ENCODE data around the gene COP1. TPM values are rescaled to one million over a fixed set of nuclear protein-coding genes. Genes with fewer than 3 reads are reported as not detected.

The COP1 gene
- total RNA-seq, 1 donor from 2014 or later, result 22.8 TPM

DNA sequence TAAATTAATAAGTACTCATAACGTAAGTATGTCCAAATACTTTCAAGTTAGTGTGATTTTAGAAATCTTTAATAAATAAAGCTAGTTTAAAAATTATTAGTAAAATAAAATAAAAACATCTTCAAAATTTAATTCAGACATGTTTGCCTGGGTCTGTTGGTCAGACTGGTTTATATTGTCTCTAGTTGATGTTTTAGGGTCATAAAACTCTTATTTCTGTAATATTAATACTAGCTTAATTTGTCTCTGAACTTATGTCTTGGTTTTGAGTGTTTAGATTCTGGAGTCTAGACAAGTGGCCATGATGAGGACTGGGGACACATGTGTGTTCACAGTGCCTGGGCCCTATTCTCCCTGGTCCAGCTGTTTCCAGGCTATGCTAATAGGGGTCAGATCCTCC is 279.1 kb downstream of the COP1 start:
- intact Hi-C loops (cut with DNase I), result no loop called here
- no peak for DNase-seq (ENCODE audit: low spot score)

DNA sequence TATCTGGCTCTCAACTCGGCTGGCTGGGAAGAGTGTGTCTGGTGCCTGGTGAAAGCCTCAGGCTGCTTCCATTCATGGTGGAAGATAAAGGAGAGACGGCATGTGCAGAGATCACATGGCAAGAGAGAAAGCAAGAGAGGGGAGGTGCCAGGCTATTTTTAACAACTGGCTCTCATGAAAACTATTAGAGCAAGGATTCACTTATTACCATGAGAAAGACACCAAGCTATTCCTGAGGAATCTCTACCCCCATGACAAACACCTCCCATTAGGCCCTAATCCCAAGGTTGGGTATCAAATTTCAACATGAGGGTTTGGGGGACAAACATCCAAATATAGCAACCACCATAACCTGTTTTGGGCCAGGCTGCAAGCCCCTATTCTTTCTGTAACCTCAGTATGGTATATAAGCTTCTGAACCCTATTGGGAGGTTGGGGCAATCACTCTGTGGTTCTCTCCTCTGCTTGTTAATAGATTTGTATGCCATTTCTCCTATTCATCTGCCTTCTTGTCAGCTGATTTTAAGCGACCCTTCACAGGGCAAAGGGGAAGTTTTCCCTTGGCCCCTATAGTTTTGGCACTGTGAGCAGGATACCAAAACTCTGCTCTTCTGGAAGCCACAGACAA is 284.7 kb downstream of the COP1 start:
- DNase-seq (ENCODE audit: low spot score), result no peak
- intact Hi-C loops (cut with DNase I), result no loop called here

DNA sequence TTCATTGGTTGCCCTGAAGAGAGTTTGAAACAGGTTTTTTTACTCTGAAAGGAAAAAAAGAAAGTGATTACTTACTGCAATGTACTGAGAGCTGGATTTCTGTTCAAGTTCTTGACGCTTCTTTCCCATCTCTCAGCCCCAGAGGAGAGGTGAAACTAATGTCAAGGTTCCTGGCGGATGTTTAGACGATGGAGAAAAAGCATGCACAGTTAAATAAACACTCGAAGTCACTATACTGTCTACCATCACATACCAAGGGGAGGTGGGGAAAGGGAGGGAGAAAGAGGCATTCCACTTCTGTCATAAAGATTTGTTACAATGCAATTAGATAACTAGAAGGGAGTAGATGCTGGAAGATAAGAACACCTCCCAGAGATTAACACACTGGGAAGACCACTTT is 286.7 kb downstream of the COP1 start:
- intact Hi-C loops (cut with DNase I), result no loop called here
- no peak for DNase-seq (ENCODE audit: low spot score)

DNA sequence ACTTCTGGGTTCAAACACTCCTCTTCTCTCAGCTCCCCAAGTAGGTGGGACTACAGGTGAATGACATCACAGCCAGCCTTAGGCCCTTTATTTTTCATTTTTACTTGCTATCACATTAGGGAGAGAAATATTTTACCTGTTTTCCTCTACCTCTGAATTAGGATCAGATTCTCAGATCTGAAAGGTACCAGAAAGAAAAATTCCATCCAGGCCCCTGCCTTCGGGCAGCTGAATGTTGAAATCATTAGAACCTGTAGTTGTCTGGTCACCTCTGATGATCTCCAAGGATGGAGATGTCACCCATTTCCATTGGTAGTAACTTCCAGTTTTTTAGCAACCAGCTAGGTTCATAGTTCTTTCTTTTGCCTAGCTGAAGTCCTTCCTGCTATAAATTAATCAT is 288.1 kb downstream of the COP1 start:
- no peak for DNase-seq (ENCODE audit: low spot score)
- intact Hi-C loops (cut with DNase I), result no loop called here

DNA sequence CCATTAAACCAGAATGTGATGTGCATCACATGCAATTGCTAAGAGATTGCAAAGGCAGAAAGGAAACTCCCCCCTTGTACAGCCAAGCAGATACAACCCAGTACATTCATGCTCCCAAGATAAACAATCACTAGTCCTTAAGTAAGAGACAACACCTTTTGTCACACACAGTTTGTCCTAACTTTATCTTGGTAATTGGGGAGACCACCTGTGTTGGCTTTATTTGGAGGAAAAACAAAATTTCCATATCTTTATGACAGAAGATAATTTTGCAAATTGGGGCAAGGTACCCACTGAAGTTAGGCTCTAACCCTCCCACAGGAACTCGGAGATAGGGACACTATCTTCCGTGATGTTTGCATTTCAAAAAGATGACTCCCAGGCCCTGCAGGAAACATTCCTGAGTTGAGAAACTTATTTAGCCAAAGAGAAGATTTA is 288.7 kb downstream of the COP1 start:
- intact Hi-C loops (cut with DNase I), result no loop called here
- DNase-seq (ENCODE audit: low spot score), result no peak

DNA sequence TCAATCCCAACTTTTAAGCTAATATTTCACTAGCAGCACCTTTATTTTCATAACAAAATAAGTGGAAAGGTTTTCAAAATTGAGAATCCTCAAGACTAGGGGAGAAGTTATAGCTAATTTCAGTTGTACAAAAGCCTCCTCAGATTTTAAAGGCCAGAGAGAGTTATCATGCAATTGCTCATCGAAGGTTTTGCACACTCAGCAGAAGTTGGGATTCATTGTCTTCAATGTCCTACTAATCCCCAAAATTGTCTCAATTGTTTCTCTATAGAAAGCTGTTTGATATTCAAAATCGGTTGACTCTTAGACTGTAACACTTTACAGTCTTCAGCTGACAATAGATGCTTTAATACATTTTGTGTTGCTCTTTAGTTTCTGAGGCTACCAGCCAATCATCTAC is 293.0 kb downstream of the COP1 start:
- no peak for DNase-seq (ENCODE audit: low spot score)
- intact Hi-C loops (cut with DNase I), result no loop called here

DNA sequence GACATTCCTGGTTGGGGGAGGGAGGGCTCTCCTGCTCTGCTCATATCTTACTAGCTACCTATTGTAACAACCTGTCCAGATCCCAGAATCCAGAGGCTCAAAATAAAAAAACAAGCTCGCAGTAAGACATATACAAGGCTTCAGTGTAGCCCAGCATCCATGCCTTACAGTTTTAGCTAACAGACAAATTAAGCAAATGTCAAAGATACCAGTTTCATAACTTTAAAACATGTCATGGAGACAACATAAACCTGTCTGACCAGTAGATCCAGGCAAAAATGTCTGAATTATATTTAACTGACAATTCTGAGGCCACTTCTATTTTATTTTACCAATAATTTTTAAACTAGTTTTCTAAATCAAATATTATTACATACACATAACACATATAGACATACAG is 295.9 kb downstream of the COP1 start:
- DNase-seq (ENCODE audit: low spot score), result no peak
- intact Hi-C loops (cut with DNase I), result no loop called here

DNA sequence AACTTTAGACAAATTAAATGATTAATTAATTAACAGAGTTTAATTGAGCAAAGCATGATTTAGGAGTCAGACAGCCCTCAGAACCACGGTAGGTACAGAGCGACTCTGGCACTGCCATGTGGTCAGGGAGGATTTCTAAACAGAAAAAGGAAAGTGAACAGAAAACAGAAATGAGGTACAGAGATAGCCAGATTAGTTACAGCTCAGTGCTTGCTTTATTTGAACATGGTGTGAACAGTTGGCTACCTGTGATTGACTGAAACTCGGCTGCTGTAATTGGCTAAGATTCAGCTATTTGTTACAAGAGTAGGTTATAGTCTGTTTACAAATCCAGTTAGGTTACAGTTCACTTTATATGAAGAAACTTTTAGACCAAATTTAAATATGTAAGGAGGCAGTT is 300.7 kb downstream of the COP1 start:
- no peak for DNase-seq (ENCODE audit: low spot score)
- intact Hi-C loops (cut with DNase I), result no loop called here

DNA sequence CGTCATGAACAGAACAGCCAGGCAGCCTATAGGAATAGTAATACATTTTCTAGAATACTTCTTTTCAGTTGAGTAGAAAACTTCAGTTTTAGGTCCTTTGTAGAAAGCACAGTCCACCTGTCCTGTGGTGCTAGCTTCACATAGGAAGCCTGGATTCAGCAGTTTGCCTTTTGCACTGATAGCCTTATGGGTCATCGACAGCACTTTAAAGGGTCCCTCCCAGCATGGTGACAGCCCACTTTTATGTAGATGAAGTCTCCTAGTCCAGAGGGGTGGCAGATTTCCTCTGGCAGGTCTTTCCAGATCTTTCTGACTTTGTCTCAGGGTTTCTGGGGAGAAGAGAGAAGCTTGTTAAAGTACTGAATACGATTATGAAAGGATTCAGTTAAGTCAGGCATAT is 302.3 kb downstream of the COP1 start:
- DNase-seq (ENCODE audit: low spot score), result no peak
- intact Hi-C loops (cut with DNase I), result no loop called here

DNA sequence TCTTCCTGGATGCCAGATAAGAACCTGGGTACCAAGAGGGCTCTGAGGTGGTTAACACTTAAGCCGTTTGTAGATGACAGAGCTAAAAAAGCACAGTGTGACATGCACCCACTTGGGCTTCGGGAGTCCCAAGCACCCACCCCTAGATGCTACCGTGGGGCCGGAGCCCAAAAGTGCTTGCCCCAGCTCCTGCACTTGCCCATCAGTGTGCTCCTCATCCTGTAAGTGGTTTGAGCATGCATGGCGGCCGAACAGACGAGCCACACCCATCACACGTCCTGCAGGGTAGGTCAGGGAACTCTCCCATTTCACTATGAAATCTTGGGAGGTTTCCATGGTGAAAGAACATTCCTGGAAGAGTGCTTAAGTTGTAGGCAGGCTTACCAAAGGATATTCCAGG is 304.8 kb downstream of the COP1 start:
- DNase-seq (ENCODE audit: low spot score), result no peak
- intact Hi-C loops (cut with DNase I), result no loop called here

DNA sequence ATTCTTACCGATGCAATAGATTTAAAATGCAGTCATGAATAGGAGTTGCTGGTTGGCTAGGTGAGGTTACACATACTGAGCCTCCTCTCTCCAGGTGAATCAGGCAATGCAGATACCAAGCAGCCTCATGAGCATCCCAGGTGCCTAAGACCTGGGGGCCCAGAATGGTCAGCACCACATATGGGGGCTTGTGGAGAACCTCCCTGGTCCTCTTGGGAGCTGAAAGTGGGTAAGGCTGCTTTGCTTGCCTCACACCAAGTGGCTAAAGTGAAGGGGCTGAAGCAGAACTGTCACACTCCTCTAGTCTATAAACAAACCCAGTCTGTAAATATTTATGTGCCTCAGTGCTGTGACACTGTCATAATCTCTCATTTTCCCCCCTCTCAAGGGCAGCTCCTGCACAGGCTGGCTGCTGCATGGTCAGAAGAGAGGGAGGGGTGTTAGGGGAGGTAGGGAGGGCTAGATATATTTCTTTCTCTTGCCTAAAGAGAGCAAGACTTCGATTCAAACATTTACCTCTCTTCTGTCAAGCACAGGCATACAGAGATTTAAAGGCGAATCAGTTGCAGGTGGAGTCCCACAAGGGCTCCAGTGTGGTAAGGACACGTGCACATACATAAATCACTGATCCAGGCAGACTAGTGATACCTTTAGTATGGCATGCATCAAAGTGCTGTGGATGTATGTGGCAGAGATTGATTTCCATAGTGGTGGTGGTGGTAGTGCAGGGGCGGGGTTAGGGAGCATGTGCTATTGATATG is 305.8 kb downstream of the COP1 start:
- no peak for DNase-seq (ENCODE audit: low spot score)
- intact Hi-C loops (cut with DNase I), result no loop called here

DNA sequence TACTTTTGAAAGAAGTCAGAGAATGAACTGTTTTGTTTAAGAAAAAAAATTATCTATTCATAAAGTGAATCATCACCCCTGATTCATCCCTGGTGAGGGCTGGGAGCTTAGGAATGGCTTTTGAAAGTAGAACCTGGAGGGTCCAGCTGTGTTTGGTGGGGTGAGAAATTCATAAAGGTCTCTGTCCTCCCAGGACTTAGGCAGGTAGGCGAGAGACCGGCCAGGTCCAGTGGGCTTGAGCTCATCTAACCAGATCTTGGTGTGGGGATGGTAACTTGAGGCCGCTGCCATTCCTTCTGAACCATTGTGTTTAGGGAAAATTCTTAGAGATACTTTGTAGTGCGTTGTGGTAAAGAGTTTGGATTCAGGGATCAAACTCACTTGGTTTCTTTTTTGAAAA is 306.9 kb downstream of the COP1 start:
- DNase-seq (ENCODE audit: low spot score), result no peak
- intact Hi-C loops (cut with DNase I), result no loop called here

DNA sequence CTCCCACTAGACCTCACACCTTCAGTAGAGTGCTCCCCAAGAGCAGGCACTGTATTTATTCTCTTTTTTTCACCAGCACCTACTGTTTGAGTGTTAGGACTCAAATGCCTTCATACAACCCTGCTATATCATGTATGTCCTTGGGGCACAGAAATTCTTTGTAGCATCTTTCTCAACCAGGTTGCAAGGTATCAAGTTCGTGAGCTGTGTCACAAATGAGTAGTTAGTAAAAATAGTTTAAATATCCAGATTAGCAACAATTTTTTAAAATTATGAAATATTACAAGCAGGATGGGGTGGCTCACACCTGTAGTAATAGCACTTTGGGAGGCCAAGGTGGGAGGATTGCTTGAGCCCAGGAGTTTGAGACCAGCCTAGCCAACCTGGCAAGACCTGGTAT is 311.1 kb downstream of the COP1 start:
- intact Hi-C loops (cut with DNase I), result no loop called here
- DNase-seq (ENCODE audit: low spot score), result no peak

Data from cardiac septum (tissue), 1 donor.